ENCODE data around the gene MARVELD2.
A peak's percentile ranks its signal among the peaks of the same experiment; 100 is the strongest.
"Not testable (repeated sequence)": the region's sequence is repeated elsewhere in the genome, so short reads cannot be mapped to it uniquely, and the experiment has no call there.

MARVELD2 gene

GRCh38 chr5:69414885-69415583, at the start of gene MARVELD2:
Gene MARVELD2 (plus strand): TSS chr5:69415116. CDS start chr5:69419386, 4,270 bp downstream.
- Histone ChIP-seq H3K36me3 (ENCODE audit: insufficient read depth, low read length) (peaks cover 37% of the 10 kb centered on the region), H3K9me3 (ENCODE audit: low read depth, low read length) (no peaks in the 10 kb centered on the region), H3K27ac (no peak within 1 kb of the TSS), H3K4me3 (no peak within 1 kb of the TSS), H3K9ac (ENCODE audit: insufficient read length) (no peak within 1 kb of the TSS)
- no peak for DNase-seq (ENCODE audit: low read depth, low spot score)
- TF ChIP-seq POLR2AphosphoS5 (IDR thresholded peaks at IDR 0.05; ENCODE audit: borderline replicate concordance, low read depth, low read length), result no peak
- TF ChIP-seq FOXP2 (optimal IDR thresholded peaks at IDR 0.05; ENCODE audit: control extremely low read depth, extremely low read length, insufficient read depth), result no peak
- no peak for TF ChIP-seq EZH2 (IDR thresholded peaks at IDR 0.05)

GRCh38 chr5:69367697-69368279, 47.1 kb upstream of the MARVELD2 start:
- no peak for DNase-seq (ENCODE audit: low read depth, low spot score)
- H3K9me3 ChIP-seq (ENCODE audit: low read depth, low read length), result no peaks in the 10 kb centered on the region
- peaks cover 50% of the 10 kb centered on the region for H3K36me3 ChIP-seq (ENCODE audit: insufficient read depth, low read length)
- peak overlapping the region; percentile 88 for H3K4me3 ChIP-seq
- H3K9ac ChIP-seq (ENCODE audit: insufficient read length), result peak overlapping the region; percentile 96
- TF ChIP-seq FOXP2 (optimal IDR thresholded peaks at IDR 0.05; ENCODE audit: control extremely low read depth, extremely low read length, insufficient read depth), result no peak
- peak overlapping the region; percentile 97 for H3K27ac ChIP-seq

GRCh38 chr5:69368458-69369339, 46.2 kb upstream of the MARVELD2 start:
- H3K4me3 ChIP-seq, result peak overlapping the region; percentile 88
- no peaks in the 10 kb centered on the region for H3K9me3 ChIP-seq (ENCODE audit: low read depth, low read length)
- peak overlapping the region; percentile 96 for H3K9ac ChIP-seq (ENCODE audit: insufficient read length)
- peak overlapping the region; percentile 97 for H3K27ac ChIP-seq
- TF ChIP-seq FOXP2 (optimal IDR thresholded peaks at IDR 0.05; ENCODE audit: control extremely low read depth, extremely low read length, insufficient read depth) (no peak), EZH2 (IDR thresholded peaks at IDR 0.05) (no peak), POLR2AphosphoS5 (IDR thresholded peaks at IDR 0.05; ENCODE audit: borderline replicate concordance, low read depth, low read length) (no peak)
- no peak for DNase-seq (ENCODE audit: low read depth, low spot score)
- H3K36me3 ChIP-seq (ENCODE audit: insufficient read depth, low read length), result peaks cover 43% of the 10 kb centered on the region

GRCh38 chr5:69369340-69370121, 45.4 kb upstream of the MARVELD2 start, which contains the start of the genes AK6, RAD17 and TAF9:
Gene AK6 (minus strand): TSS chr5:69369520. CDS start chr5:69369490, 30 bp downstream.
Gene RAD17 (plus strand): TSS chr5:69369818. CDS start chr5:69372209, 2,391 bp downstream.
Gene TAF9 (minus strand): TSS chr5:69369520. CDS start chr5:69365737, 3,783 bp downstream.
- peak; percentile 84 for TF ChIP-seq POLR2AphosphoS5 (IDR thresholded peaks at IDR 0.05; ENCODE audit: borderline replicate concordance, low read depth, low read length)
- no peak for TF ChIP-seq EZH2 (IDR thresholded peaks at IDR 0.05)
- H3K9me3 ChIP-seq (ENCODE audit: low read depth, low read length), result no peaks in the 10 kb centered on the region
- H3K4me3 ChIP-seq, result peak within 1 kb of the TSS; percentile 88
- peak within 1 kb of the TSS; percentile 97 for H3K27ac ChIP-seq
- peak within 1 kb of the TSS; percentile 96 for H3K9ac ChIP-seq (ENCODE audit: insufficient read length)
- H3K36me3 ChIP-seq (ENCODE audit: insufficient read depth, low read length), result peaks cover 40% of the 10 kb centered on the region
- peak; percentile 66 for DNase-seq (ENCODE audit: low read depth, low spot score)

- not testable (repeated sequence) for DNase-seq (ENCODE audit: low read depth, low spot score); H3K9me3 ChIP-seq (ENCODE audit: low read depth, low read length)
- Histone ChIP-seq H3K4me3 (peak overlapping the region; percentile 88), H3K9ac (ENCODE audit: insufficient read length) (peak overlapping the region; percentile 96), H3K27ac (peak overlapping the region; percentile 39; the same call in 1 of the 2 replicates), H3K36me3 (ENCODE audit: insufficient read depth, low read length) (peaks cover 38% of the 10 kb centered on the region)
These were observed 44.6 kb upstream of the MARVELD2 start for GRCh38 chr5:69370335-69370734.

GRCh38 chr5:69372394-69372793, 42.5 kb upstream of the MARVELD2 start:
- H3K4me3 ChIP-seq, result peak overlapping the region; percentile 88
- no peaks in the 10 kb centered on the region for H3K9me3 ChIP-seq (ENCODE audit: low read depth, low read length)
- peak overlapping the region; percentile 78 for H3K27ac ChIP-seq
- DNase-seq (ENCODE audit: low read depth, low spot score), result no peak
- TF ChIP-seq POLR2AphosphoS5 (IDR thresholded peaks at IDR 0.05; ENCODE audit: borderline replicate concordance, low read depth, low read length), result no peak
- TF ChIP-seq EZH2 (IDR thresholded peaks at IDR 0.05), result no peak
- TF ChIP-seq FOXP2 (optimal IDR thresholded peaks at IDR 0.05; ENCODE audit: control extremely low read depth, extremely low read length, insufficient read depth), result no peak
- peaks cover 35% of the 10 kb centered on the region for H3K36me3 ChIP-seq (ENCODE audit: insufficient read depth, low read length)
- peak overlapping the region; percentile 70 for H3K9ac ChIP-seq (ENCODE audit: insufficient read length)

GRCh38 chr5:69374911-69375446, 39.9 kb upstream of the MARVELD2 start:
- peaks cover 35% of the 10 kb centered on the region for H3K36me3 ChIP-seq (ENCODE audit: insufficient read depth, low read length)
- TF ChIP-seq FOXP2 (optimal IDR thresholded peaks at IDR 0.05; ENCODE audit: control extremely low read depth, extremely low read length, insufficient read depth) (no peak), POLR2AphosphoS5 (IDR thresholded peaks at IDR 0.05; ENCODE audit: borderline replicate concordance, low read depth, low read length) (no peak), EZH2 (IDR thresholded peaks at IDR 0.05) (no peak)
- no peak overlapping the region for H3K27ac ChIP-seq
- no peak overlapping the region for H3K9ac ChIP-seq (ENCODE audit: insufficient read length)
- no peak for DNase-seq (ENCODE audit: low read depth, low spot score)
- H3K9me3 ChIP-seq (ENCODE audit: low read depth, low read length), result no peaks in the 10 kb centered on the region
- no peak overlapping the region for H3K4me3 ChIP-seq

Data from SK-N-MC (cell line).